HFF-Myc (cell line): ENCODE results near the gene GRID2IP.
A peak's percentile ranks its signal among the peaks of the same experiment; 100 is the strongest.
"Not testable (repeated sequence)": the region's sequence is repeated elsewhere in the genome, so short reads cannot be mapped to it uniquely, and the experiment has no call there.

Experiments used
- DNase-seq: peaks from one replicate; pipeline ENCODE4 v3.0.0-alpha.2; 2011; ENCODE audit warnings: low read depth; ENCODE audit errors: extremely low read depth
- H3K4me3 ChIP-seq: replicated peaks from 2 replicates; pipeline ENCODE4 v1.5.1; 2011; ENCODE audit warnings: low read depth, mild to moderate bottlenecking, control low read depth, low read length
- CTCF ChIP-seq: IDR thresholded peaks from 2 replicates; pipeline ENCODE4 v1.5.1; 2012; ENCODE audit warnings: mild to moderate bottlenecking, low read depth, low read length, control low read depth; ENCODE audit errors: missing control alignments

The GRID2IP gene

GRCh38 chr7:6551016-6551511 is at the start of gene GRID2IP:
TSS of gene GRID2IP (minus strand) at chr7:6551461. CDS start at chr7:6551436, 25 bp downstream.
- H3K4me3 ChIP-seq, result no peak within 1 kb of the TSS
- TF ChIP-seq CTCF, result no peak
- no peak for DNase-seq

GRCh38 chr7:6600093-6600492 is 48.8 kb upstream of the GRID2IP start:
- no peak for DNase-seq
- H3K4me3 ChIP-seq, result no peak overlapping the region
- TF ChIP-seq CTCF, result no peak

GRCh38 chr7:6590645-6591110 is 39.4 kb upstream of the GRID2IP start:
- no peak for DNase-seq
- peak overlapping the region; percentile 84 for H3K4me3 ChIP-seq
- TF ChIP-seq CTCF, result no peak

GRCh38 chr7:6589829-6590644 is 38.8 kb upstream of the GRID2IP start, which contains the start of gene INTS15:
TSS of gene INTS15 (plus strand) at chr7:6590021. CDS start at chr7:6590284, 263 bp downstream.
- peak; percentile 12 for TF ChIP-seq CTCF
- no peak for DNase-seq
- H3K4me3 ChIP-seq, result peak within 1 kb of the TSS; percentile 84

GRCh38 chr7:6589151-6589828 is 38.0 kb upstream of the GRID2IP start:
- DNase-seq, result no peak
- no peak overlapping the region; the same call in 1 of the 2 replicates for H3K4me3 ChIP-seq
- TF ChIP-seq CTCF, result no peak

GRCh38 chr7:6588566-6588965 is 37.3 kb upstream of the GRID2IP start:
- no peak for DNase-seq
- TF ChIP-seq CTCF, result no peak
- H3K4me3 ChIP-seq, result no peak overlapping the region

GRCh38 chr7:6585746-6586432 is 34.6 kb upstream of the GRID2IP start:
- not testable (repeated sequence) for DNase-seq, H3K4me3 ChIP-seq
